ENCODE data around the gene ZNF672.

Gene ZNF672

DNA sequence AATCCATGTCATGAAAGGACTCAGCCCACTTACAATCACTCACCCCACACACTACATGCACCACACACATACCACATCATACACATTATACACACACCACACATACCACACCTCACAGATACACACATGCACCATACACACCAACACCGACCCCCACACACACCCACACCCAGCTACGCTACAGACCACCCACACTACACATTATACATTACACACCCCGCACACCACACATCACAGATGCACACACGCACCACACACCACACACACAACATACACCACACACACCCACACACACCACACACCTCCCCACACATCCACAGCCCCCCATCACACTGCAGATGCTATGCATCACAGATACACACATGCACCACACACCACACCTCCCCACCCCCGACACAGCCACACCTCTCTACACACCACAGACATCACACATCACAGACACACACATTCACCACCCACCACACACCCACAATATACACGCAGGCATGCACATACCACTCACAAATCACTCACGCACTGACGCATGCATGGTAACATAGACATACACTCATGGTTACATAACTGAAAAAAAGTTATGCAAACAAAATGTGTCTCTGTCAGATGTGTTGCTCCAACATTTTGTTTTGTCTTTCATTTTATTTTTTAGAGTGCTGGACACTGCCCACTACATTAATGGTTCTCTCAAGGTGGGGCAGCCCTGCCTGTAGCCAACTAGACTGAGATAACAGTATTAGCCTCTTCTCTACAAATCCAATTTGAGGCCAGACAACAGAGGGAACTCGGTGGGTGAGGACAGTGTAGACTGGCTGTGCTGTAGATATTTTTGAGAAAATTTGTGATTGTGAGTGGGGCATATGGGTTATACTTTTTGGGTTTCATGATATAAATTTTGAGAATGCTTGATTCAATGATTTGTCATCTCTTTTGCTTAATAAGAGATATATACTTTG is 52.8 kb downstream of the ZNF672 start:
- DNase-seq (ENCODE audit: low read depth) = no peak

DNA sequence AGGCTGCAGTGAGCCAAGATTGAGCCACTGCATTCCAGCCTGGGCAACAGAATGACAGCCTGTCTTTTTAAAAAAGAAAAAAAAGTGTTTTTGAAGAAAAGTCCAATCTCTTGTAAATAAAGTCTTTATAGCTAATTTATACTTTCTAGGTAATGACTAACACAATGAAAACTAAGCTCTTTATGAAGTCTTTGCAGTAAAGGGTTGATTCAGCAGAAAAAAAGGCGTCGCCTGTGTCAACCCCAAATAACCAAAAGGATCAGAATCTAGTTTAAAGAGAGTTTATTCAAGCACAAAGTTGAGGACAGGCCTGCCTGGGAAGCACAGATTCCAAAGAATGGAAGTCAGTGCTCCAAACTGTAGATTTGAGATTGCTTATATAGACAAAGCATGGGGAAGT is 53.7 kb downstream of the ZNF672 start:
- DNase-seq (ENCODE audit: low read depth) = no peak

DNA sequence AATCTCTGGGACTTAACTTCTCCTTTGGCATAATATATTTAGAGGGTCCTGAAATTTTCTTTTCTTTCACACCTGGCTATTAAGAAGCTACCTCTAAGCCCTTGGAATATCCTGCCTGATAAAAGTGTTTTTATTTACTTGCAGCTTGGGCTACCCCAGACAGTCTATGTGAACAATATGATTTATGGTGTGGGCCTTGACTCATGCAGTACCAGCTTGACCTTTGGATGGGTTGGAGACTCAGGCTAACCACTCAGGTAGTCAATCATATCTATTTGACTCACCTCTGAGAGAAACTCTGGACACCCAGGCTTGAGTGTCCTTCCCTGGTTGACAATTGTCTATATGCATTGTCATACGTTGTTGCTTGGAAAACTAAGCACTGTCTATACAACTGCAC is 54.6 kb downstream of the ZNF672 start:
- no peak for DNase-seq (ENCODE audit: low read depth)

DNA sequence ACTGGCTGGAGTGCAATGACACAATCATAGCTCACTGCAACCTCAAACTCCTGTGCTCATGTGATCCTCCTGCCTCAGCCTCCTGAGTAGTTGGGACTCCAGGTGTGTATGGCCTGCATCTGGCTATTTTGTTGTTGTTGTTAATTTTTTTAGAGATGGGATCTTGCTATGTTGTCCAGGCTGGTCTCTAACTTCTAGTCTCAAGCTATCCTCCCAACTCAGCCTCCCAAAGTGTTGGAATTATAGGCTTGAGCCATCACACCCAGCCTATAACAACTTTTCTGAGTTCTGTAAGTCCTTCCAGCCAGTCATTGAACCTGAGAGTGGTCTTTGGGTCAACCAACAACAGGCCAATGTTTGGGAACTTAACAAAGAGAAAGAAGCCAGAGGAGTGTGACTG is 56.8 kb downstream of the ZNF672 start:
- no peak for DNase-seq (ENCODE audit: low read depth)

DNA sequence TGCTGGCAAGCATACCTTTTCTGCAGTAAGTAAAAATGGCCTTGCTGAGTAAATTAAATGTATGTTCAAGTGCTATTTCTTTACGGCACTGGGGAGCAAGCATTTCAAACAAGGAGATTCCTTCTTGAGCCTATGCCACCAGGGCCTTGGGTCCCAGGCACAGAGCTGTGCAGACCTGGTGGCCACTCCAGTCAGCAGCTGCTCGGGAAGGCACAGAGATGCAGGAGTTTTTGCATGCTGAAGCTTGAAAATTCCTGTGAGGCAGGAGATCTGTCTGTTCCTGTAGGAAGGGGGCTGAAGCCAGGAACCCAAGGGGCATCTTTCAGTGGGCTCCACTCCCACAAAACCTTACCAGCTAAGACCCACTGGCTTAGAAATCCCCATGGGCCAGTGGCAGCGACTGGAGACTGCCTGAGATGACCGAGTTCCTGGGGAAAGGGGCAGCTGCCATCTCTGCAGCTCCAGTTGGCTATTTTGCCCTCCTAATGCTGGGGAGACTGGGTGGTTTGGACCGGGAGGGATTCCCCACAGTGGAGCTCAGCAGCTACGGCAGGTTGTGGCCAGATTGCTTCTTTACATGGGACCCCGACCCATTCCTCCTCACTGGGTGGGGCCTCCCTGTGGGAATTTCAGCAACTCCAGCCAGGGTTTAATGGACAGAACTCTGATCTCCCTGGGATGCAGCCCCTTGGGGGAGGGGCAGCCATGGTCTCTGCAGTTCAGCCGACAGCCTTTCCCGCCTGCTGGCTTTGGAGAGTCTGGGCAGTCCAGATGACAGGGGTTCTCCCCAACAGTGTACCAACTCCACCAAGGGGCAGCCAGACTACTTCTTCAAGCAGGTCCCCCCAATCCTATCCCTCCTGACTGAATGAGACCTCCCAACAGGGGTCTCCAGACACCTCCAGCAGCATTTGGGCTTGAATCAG is 59.7 kb downstream of the ZNF672 start:
- DNase-seq (ENCODE audit: low read depth) = no peak

Data from activated gamma-delta T cell treated with anti-CD3 and anti-CD28 coated beads, Interleukin-2, amount 50 U/mL, for 16 hours (primary cell).